Measurements from ENCODE around the gene PRKAR1B.

Gene PRKAR1B

DNA sequence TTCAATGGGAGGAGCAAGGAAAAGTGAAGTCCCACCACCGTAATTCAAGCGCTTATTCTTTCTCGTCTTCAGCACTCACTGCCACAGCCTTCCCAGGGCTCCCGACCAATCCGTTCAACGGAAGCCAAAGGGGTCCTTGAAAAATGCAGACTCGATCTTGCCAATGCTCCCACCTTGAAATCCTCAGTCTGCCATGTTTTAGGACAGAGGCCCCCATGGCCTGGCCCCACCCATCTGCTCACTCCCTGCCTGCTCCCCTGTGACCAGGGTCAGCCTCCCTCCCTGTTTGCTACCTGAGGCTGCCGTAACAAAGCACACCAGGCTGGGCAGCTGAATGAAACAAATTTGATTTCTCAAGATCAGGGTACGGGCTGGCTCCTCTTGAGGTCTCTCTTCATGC, 3.5 kb downstream of the PRKAR1B start:
- TF ChIP-seq, protein P1, sequence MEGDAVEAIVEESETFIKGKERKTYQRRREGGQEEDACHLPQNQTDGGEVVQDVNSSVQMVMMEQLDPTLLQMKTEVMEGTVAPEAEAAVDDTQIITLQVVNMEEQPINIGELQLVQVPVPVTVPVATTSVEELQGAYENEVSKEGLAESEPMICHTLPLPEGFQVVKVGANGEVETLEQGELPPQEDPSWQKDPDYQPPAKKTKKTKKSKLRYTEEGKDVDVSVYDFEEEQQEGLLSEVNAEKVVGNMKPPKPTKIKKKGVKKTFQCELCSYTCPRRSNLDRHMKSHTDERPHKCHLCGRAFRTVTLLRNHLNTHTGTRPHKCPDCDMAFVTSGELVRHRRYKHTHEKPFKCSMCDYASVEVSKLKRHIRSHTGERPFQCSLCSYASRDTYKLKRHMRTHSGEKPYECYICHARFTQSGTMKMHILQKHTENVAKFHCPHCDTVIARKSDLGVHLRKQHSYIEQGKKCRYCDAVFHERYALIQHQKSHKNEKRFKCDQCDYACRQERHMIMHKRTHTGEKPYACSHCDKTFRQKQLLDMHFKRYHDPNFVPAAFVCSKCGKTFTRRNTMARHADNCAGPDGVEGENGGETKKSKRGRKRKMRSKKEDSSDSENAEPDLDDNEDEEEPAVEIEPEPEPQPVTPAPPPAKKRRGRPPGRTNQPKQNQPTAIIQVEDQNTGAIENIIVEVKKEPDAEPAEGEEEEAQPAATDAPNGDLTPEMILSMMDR (conservative IDR thresholded peaks at IDR 0.05; ENCODE audit: low read length), result no peak
- H3K4me3 ChIP-seq (ENCODE audit: low read length), result no peak overlapping the region
- no peak for DNase-seq (ENCODE audit: low read depth)

DNA sequence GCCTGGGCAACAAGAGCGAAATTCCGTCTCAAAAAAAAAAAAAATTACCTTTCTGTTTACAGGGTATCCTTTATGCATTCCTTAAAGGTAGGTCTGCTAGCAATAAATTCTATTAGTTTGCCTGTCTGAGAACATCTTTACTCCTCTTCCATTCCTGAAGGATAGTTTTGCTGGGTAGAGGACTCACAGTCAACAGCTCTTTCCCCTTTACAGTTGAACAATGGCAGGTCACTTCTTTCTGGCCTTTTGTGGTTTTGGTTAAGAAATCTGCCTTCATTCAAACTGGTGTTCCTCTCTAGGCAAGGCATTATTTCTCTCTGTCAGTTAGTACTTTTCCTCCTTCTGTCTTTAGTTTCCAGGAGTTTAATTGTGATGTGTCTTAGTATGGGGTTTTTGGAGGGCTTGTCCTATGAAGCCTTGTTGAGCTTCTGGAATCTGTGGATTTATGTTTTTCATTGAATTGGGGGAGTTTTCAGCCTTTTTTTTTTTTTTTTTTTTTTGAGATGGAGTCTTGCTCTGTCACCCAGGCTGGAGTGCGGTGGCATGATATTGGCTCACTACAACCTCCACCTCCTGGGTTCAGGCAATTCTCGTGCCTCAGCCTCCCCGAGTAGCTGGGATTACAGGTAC, 5.3 kb downstream of the PRKAR1B start:
- TF ChIP-seq, protein P1 (conservative IDR thresholded peaks at IDR 0.05; ENCODE audit: low read length), result no peak
- H3K4me3 ChIP-seq (ENCODE audit: low read length), result no peak overlapping the region
- DNase-seq (ENCODE audit: low read depth), result no peak

DNA sequence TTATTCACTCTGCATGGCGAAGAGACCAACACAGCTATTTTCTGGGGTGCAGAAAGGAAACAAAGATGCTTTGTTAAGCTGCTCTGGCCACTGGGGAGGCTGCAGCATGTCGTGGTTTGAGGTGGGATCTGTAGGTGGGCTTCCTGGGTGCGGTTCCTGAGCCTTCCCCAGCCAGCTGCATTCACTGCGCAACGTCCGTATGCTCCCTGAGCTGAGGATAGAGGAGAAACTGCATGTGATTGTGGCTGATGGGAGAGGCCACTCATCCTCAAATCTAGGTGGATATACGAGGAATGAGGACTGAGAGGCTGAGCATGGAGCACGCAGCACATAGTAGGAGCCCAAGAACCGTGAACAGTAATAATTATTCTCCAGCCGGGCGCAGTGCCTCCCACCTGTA, 10.4 kb downstream of the PRKAR1B start:
- H3K4me3 ChIP-seq (ENCODE audit: low read length), result no peak overlapping the region
- TF ChIP-seq, protein P1 (conservative IDR thresholded peaks at IDR 0.05; ENCODE audit: low read length), result no peak
- DNase-seq (ENCODE audit: low read depth), result no peak

DNA sequence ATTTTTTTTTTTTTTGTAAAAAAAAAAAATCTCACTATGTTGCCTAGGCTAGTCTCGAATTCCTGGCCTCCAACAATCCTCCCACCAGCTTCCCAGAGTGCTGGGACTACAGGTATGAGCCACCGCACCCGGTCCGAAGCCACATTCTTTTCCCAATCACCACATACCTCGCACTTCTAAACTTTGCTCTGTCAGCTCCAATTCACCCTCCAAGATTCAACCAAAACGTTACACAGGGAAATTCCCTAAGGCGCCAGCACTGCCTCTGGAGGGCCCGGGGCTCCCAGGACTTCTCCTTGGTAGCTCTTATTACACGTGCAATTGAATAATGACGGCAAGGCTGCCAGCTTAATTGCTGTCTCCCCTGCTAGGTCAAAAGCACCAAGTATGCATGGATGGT, 10.9 kb downstream of the PRKAR1B start:
- DNase-seq (ENCODE audit: low read depth), result no peak

GRCh38 chr7:714251-714671, 12.8 kb downstream of the PRKAR1B start:
- H3K4me3 ChIP-seq (ENCODE audit: low read length), result no peak overlapping the region
- TF ChIP-seq, protein P1 (conservative IDR thresholded peaks at IDR 0.05; ENCODE audit: low read length), result no peak
- DNase-seq (ENCODE audit: low read depth), result no peak

More for the DNA sequence above, 10.9 kb downstream of the PRKAR1B start:
- no peak overlapping the region for H3K4me3 ChIP-seq (ENCODE audit: low read length)
- TF ChIP-seq, protein P1 (conservative IDR thresholded peaks at IDR 0.05; ENCODE audit: low read length), result no peak

GRCh38 chr7:713488-714230, 13.4 kb downstream of the PRKAR1B start:
- DNase-seq (ENCODE audit: low read depth), result no peak
- H3K4me3 ChIP-seq (ENCODE audit: low read length), result no peak overlapping the region
- TF ChIP-seq, protein P1 (conservative IDR thresholded peaks at IDR 0.05; ENCODE audit: low read length), result no peak

DNA sequence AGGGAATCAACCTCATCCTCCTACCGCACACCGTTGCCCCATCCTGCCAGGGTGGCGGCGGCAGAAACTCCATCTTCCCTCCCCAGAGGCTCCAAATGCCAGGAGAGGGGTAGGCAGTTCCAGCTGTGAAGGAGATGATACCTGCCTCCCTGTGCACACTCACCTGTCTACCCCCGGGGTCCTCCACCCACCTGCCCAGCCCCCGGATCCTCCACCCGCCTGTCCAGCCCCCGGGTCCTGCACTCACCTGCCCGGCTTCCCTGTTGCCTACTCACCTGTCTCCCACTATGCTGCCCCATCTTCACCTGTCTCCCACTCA, 14.0 kb downstream of the PRKAR1B start:
- H3K4me3 ChIP-seq (ENCODE audit: low read length), result no peak overlapping the region
- no peak for DNase-seq (ENCODE audit: low read depth)
- TF ChIP-seq, protein P1 (conservative IDR thresholded peaks at IDR 0.05; ENCODE audit: low read length), result no peak

Measured in AG10803 (cell line).